Transverse colon (tissue), 4 donors: ENCODE data around the gene FERMT3. TPM values are rescaled to one million over a fixed set of nuclear protein-coding genes. Genes with fewer than 3 reads are reported as not detected.
A peak's percentile ranks its signal among the peaks of the same experiment; 100 is the strongest.

Experiments
- DNase-seq: peaks from one replicate; pipeline ENCODE4 v3.0.0-alpha.2; 2019
- H3K27ac ChIP-seq, 4 donors: fragments of 200-600 bp; sonication (generic); 2 replicates each; pipeline ENCODE4 v1.5.1; 2016 to 2018; ENCODE audit warnings: inconsistent platforms in 4 of 4
- H3K27me3 ChIP-seq: fragments of 200-600 bp; sonication (generic); 2 replicates; pipeline ENCODE4 v1.5.1; 2017; ENCODE audit warnings: inconsistent platforms
- H3K36me3 ChIP-seq, 4 donors: fragments of 200-600 bp; sonication (generic); 2 replicates each; pipeline ENCODE4 v1.5.1; 2017 to 2019; ENCODE audit warnings: inconsistent platforms in 4 of 4
- H3K4me1 ChIP-seq, 4 donors: fragments of 200-600 bp; sonication (generic); 2 replicates each; pipeline ENCODE4 v1.5.1; 2017 to 2020; ENCODE audit warnings: inconsistent platforms in 4 of 4
- H3K4me3 ChIP-seq, 4 donors: fragments of 200-600 bp; sonication (generic); 1 replicate in 1 of 4; 2 replicates in 3 of 4; pipeline versions ENCODE4 v1.5.1 to v1.6.1; 2017 to 2019; ENCODE audit warnings: inconsistent platforms in 4 of 4
- H3K9me3 ChIP-seq, 2 donors: fragments of 200-600 bp; sonication (generic); 2 replicates each; pipeline ENCODE4 v1.5.1; 2017 to 2019; ENCODE audit warnings: inconsistent platforms in 2 of 2
- EP300 ChIP-seq: sonication (generic); formaldehyde crosslinking; IDR thresholded peaks from one replicate; pipeline ENCODE4 v1.6.1; 2017; ENCODE audit warnings: antibody characterized with exemption, low read depth
- POLR2A ChIP-seq: fragments of 450-650 bp; IDR thresholded peaks from one replicate; pipeline ENCODE4 v1.6.1; 2016; ENCODE audit warnings: antibody characterized with exemption, mild to moderate bottlenecking, moderate library complexity
- POLR2AphosphoS5 ChIP-seq, 3 donors: sonication (generic); formaldehyde crosslinking; IDR thresholded peaks; one replicate each; pipeline ENCODE4 v1.6.1; 2016; ENCODE audit warnings: antibody characterized with exemption in 3 of 3
- WGBS, 2 donors: methylation state at CpG; one replicate each; pipeline ENCODE4 v1.1.5; 2018; ENCODE audit warnings: low coverage in 1 of 2; 5-methylcytosine and 5-hydroxymethylcytosine counted together
- in situ Hi-C, 4 donors: fragments of 200-750 bp; cut with MboI; loops; one replicate each; pipeline versions ENCODE4 v1.15.0 to v1.15.1; 2017; ENCODE audit warnings: low sequenced_read_pairs in 3 of 4, low pct_ligation_motif_present in 1 of 4, low pct_unique_long_range_greater_than_20kb in 1 of 4
- intact Hi-C: fragments of 100-400 bp; cut with DNase I; formaldehyde crosslinking; loops from one replicate; pipeline ENCODE4 v1.15.1; 2023; ENCODE audit warnings: low total_unique reads
- total RNA-seq, 4 donors: library from RNA; depleted of rRNA; stranded (reverse); fragments of >200 nt; gene quantifications; one replicate each; pipeline ENCODE4 v1.1.0, GENCODE V29; 2016
- TF ChIP-seq, protein P1 (sequence below), 5 experiments: fragments of 200-600 bp in 3 of 5; fragments of 450-650 bp in 2 of 5; sonication (generic) in 3 of 5; IDR thresholded peaks; 1 replicate in 2 of 5; 2 replicates in 3 of 5; pipeline ENCODE4 v1.5.1; 2016 to 2017; ENCODE audit warnings: antibody characterized with exemption in 5 of 5, inconsistent platforms in 3 of 5, mild to moderate bottlenecking in 2 of 5, moderate library complexity in 1 of 5

The FERMT3 gene
- total RNA-seq, 4 donors from 2014 or later: 14.6 to 63.3 (median 28.6) TPM

DNA sequence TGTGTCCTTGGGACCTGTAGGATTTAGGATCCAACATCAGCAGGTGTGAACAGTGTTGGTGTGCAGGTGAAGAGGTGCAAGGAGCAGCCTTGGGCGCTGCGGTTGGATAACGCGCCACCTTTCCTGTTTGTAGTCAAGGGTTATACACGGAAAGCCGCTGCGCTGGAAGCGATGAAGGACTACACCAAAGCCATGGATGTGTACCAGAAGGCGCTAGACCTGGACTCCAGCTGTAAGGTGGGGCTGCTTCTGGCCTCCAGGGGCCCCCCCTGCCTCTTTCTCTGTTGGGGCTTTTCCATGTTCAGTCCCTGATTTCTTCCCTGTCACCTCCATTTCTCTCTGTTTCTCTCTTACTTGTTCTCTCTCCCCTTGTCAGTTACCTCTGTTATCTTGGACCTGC lies 3.5 kb upstream of the FERMT3 start:
- no peak overlapping the region for H3K27ac ChIP-seq
- peaks cover 0 to 48% (median 22%) of the 10 kb centered on the region in 4 donors for H3K36me3 ChIP-seq
- H3K4me1 ChIP-seq: peaks cover 7 to 34% (median 31%) of the 10 kb centered on the region in 4 donors
- in situ Hi-C loops: loop anchor here (5.0 to 10.0 kb wide), 3 partner anchors 92 to 99 kb away; partner anchors contain the start of genes CATSPERZ (in 2 of the 4) and KCNK4 (in 1 of the 4)
- intact Hi-C loops: no loop called here
- no peak for DNase-seq
- no peaks in the 10 kb centered on the region for H3K9me3 ChIP-seq
- WGBS, 2 donors: 93% methylated on average over 9 of the region's 9 CpGs; no CpG with 5 or more reads in 1 of the 2 donors
- no peak for TF ChIP-seq EP300
- TF ChIP-seq, protein P1, sequence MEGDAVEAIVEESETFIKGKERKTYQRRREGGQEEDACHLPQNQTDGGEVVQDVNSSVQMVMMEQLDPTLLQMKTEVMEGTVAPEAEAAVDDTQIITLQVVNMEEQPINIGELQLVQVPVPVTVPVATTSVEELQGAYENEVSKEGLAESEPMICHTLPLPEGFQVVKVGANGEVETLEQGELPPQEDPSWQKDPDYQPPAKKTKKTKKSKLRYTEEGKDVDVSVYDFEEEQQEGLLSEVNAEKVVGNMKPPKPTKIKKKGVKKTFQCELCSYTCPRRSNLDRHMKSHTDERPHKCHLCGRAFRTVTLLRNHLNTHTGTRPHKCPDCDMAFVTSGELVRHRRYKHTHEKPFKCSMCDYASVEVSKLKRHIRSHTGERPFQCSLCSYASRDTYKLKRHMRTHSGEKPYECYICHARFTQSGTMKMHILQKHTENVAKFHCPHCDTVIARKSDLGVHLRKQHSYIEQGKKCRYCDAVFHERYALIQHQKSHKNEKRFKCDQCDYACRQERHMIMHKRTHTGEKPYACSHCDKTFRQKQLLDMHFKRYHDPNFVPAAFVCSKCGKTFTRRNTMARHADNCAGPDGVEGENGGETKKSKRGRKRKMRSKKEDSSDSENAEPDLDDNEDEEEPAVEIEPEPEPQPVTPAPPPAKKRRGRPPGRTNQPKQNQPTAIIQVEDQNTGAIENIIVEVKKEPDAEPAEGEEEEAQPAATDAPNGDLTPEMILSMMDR (IDR thresholded peaks at IDR 0.05): no peak
- no peak for TF ChIP-seq POLR2A
- no peak for TF ChIP-seq POLR2AphosphoS5 (IDR thresholded peaks at IDR 0.05)
- no peak overlapping the region for H3K4me3 ChIP-seq
- no peaks in the 10 kb centered on the region for H3K27me3 ChIP-seq

DNA sequence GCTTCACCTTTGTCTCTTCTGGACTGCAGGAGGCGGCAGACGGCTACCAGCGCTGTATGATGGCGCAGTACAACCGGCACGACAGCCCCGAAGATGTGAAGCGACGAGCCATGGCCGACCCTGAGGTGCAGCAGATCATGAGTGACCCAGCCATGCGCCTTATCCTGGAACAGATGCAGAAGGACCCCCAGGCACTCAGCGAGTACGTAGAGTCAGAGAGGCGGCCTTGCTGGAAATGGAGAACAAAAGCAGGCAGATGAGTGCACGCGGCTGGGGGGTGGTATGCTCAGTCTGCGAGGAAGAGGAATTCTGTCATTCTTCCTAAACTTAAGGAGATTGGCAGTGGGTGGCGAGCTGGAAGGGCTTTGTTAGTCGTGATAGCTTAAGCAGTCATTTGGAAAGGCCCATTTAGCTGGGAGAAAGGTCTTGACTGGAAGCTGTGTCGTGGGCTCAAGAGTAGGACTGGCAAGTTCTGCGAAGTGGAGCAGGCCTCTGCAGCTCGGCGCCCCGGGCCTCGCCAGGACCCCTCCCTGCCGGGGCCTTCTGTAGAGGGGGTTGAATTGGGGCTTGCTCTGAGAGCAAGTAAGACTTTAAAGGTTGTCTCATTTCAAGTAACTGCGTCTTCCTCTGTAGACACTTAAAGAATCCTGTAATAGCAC lies 3.0 kb upstream of the FERMT3 start:
- Histone ChIP-seq H3K4me3 (no peak overlapping the region), H3K4me1 (peaks cover 7 to 36% (median 34%) of the 10 kb centered on the region in 4 donors), H3K36me3 (peaks cover 0 to 43% (median 19%) of the 10 kb centered on the region in 4 donors), H3K27ac (no peak overlapping the region), H3K27me3 (no peaks in the 10 kb centered on the region), H3K9me3 (no peaks in the 10 kb centered on the region)
- intact Hi-C loops (no loop called here), in situ Hi-C loops (loop anchor here (5.0 to 10.0 kb wide), 3 partner anchors 91 to 99 kb away; partner anchors contain the start of genes CATSPERZ (in 2 of the 4) and KCNK4 (in 1 of the 4))
- TF ChIP-seq POLR2A (no peak), EP300 (no peak), POLR2AphosphoS5 (IDR thresholded peaks at IDR 0.05) (no peak)
- TF ChIP-seq, protein P1 (IDR thresholded peaks at IDR 0.05): no peak
- no peak for DNase-seq
- 90% methylated on average over 7 to 27 of the region's 27 CpGs for WGBS, 2 donors

DNA sequence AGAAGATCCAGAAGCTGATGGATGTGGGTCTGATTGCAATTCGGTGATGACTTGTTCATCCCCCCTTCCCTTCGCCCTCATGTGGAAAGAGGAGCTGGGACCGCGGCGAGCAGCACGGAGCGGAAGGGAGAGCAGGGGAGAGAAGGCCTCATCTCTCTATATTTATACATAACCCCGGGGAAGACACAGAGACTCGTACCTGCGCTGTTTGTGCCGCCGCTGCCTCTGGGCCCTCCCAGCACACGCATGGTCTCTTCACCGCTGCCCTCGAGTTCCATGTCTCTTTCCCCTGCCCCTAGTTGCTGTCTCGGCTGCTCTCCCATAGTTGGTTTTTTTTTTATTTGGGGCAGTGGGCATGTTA lies 2.5 kb upstream of the FERMT3 start:
- Histone ChIP-seq H3K27ac (no peak overlapping the region), H3K4me1 (peaks cover 7 to 38% (median 34%) of the 10 kb centered on the region in 4 donors), H3K27me3 (no peaks in the 10 kb centered on the region), H3K4me3 (no peak overlapping the region), H3K9me3 (no peaks in the 10 kb centered on the region), H3K36me3 (peaks cover 0 to 39% (median 18%) of the 10 kb centered on the region in 4 donors)
- WGBS, 2 donors: 78 to 84% methylated on average over 10 to 16 of the region's 16 CpGs
- no peak for DNase-seq
- in situ Hi-C loops (loop anchor here (5.0 to 10.0 kb wide), 3 partner anchors 91 to 98 kb away; partner anchors contain the start of genes CATSPERZ (in 2 of the 4) and KCNK4 (in 1 of the 4)), intact Hi-C loops (no loop called here)
- no peak for TF ChIP-seq POLR2A
- no peak for TF ChIP-seq POLR2AphosphoS5 (IDR thresholded peaks at IDR 0.05)

DNA sequence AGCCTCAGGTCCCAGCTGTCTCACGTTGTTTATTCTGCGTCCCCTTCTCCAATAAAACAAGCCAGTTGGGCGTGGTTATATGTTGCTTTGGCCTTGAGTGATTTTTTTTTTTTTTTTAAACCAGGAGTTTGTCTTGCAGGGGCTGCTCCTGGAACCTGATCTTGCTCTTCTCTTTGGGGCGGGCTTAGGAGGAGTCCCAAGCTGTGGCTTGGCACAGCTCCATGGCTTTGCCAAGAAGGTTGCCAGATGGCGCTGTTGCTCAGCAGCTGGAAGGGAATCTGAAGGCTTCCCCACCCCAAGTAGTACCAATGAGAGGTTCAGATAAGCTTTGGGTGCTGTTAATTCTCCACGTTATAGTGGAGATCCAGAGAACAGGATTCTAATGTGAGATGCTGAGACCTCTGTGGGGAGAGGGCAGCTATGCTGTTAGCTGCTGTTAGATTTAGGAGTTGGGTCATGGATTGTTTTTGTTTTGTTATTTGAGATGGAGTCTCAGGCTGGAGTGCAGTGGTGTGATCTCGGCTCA lies 2.0 kb upstream of the FERMT3 start:
- in situ Hi-C loops: loop anchor here (5.0 to 10.0 kb wide), 3 partner anchors 90 to 98 kb away; partner anchors contain the start of genes CATSPERZ (in 2 of the 4) and KCNK4 (in 1 of the 4)
- intact Hi-C loops: no loop called here
- DNase-seq: peak; percentile 93
- H3K9me3 ChIP-seq: no peaks in the 10 kb centered on the region
- peaks cover 7 to 38% (median 34%) of the 10 kb centered on the region in 4 donors for H3K4me1 ChIP-seq
- peaks cover 0 to 38% (median 16%) of the 10 kb centered on the region in 4 donors for H3K36me3 ChIP-seq
- WGBS, 2 donors: 25% methylated on average over 7 of the region's 7 CpGs; no CpG with 5 or more reads in 1 of the 2 donors
- H3K4me3 ChIP-seq: no peak overlapping the region
- H3K27ac ChIP-seq: peak overlapping the region; percentile 73 to 85 (median 80)
- TF ChIP-seq POLR2A (no peak), EP300 (no peak), POLR2AphosphoS5 (IDR thresholded peaks at IDR 0.05) (peak in 2 of 3 donors; percentile 74 to 77)
- TF ChIP-seq, protein P1 (IDR thresholded peaks at IDR 0.05): peak; percentile 64 to 84 (median 73)
- H3K27me3 ChIP-seq: no peaks in the 10 kb centered on the region
